ENCODE results near the gene GATM. TPM values are rescaled to one million over a fixed set of nuclear protein-coding genes. Genes with fewer than 3 reads are reported as not detected.

Gene GATM
- total RNA-seq, 3 donors from 2014 or later (not counting 1 experiment from before 2014, with no cell fraction given), result 1.3 to 2.1 (median 2.0) TPM

DNA sequence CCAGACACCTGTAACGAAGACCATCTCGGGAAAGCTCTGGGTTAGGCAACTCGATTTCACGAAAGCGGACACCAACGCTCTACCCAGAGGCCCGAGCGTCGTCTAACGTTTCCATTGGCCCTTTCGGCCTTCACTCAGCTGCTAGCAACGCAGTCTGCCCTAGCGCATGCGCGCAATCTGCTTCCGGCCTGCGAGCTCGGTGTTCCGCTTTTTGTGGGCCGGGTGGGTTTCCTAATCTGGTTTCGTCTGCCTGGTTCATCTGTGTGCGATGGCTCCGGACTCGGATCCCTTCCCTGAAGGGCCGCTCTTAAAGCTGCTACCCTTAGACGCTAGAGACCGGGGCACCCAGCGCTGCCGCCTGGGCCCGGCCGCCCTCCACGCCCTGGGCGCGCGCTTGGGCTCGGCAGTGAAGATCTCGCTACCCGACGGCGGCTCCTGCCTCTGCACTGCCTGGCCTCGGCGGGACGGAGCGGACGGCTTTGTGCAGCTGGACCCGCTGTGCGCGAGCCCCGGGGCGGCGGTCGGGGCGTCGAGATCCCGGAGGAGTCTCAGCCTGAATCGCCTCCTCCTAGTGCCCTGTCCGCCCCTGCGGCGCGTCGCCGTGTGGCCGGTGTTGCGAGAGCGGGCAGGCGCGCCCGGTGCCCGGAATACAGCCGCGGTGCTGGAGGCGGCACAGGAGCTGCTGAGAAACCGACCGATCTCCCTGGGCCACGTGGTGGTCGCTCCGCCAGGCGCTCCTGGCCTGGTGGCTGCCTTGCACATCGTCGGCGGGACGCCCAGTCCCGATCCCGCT is 24.0 kb upstream of the GATM start:
- H3K4me3 Mint-ChIP-seq, result peak overlapping the region; percentile 91
- under 1% methylated on average over 84 of the region's 84 CpGs for WGBS (ENCODE audit: insufficient coverage)
- DNase-seq, result peak; percentile 95 to 99
- peak overlapping the region; percentile 92 to 93 for H3K27ac Mint-ChIP-seq
- intact Hi-C loops (cut with micrococcal nuclease), result loop anchor here (1.0 to 2.0 kb wide), 4 partner anchors 56 to 202 kb away; partner anchors contain the start of gene BLOC1S6
- no peaks in the 10 kb centered on the region for H3K9me3 Mint-ChIP-seq
- Histone ChIP-seq H3K27me3 (ENCODE audit: control insufficient read depth, insufficient read depth, low read length) (no peaks in the 10 kb centered on the region), H3K9me3 (ENCODE audit: control insufficient read depth, insufficient read depth, low read length) (no peaks in the 10 kb centered on the region), H3K4me1 (ENCODE audit: control insufficient read depth, insufficient read depth, low read length) (peaks cover 15% of the 10 kb centered on the region), H3K36me3 (ENCODE audit: control insufficient read depth, insufficient read depth, low read length) (peaks cover 21% of the 10 kb centered on the region), H3K4me3 (ENCODE audit: low read length) (peak overlapping the region; percentile 70), H3K27ac (ENCODE audit: low read length) (peak overlapping the region; percentile 91)
- peak; percentile 87 to 96 (median 90) for ATAC-seq
- peaks cover 21 to 25% of the 10 kb centered on the region in 2 donors for H3K4me1 Mint-ChIP-seq
- H3K36me3 Mint-ChIP-seq, result peaks cover 8% of the 10 kb centered on the region
- TF ChIP-seq, protein P1, sequence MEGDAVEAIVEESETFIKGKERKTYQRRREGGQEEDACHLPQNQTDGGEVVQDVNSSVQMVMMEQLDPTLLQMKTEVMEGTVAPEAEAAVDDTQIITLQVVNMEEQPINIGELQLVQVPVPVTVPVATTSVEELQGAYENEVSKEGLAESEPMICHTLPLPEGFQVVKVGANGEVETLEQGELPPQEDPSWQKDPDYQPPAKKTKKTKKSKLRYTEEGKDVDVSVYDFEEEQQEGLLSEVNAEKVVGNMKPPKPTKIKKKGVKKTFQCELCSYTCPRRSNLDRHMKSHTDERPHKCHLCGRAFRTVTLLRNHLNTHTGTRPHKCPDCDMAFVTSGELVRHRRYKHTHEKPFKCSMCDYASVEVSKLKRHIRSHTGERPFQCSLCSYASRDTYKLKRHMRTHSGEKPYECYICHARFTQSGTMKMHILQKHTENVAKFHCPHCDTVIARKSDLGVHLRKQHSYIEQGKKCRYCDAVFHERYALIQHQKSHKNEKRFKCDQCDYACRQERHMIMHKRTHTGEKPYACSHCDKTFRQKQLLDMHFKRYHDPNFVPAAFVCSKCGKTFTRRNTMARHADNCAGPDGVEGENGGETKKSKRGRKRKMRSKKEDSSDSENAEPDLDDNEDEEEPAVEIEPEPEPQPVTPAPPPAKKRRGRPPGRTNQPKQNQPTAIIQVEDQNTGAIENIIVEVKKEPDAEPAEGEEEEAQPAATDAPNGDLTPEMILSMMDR (IDR thresholded peaks at IDR 0.05), result no peak
- H3K27me3 Mint-ChIP-seq (ENCODE audit: low read depth in 2 of 2), result no peaks in the 10 kb centered on the region

DNA sequence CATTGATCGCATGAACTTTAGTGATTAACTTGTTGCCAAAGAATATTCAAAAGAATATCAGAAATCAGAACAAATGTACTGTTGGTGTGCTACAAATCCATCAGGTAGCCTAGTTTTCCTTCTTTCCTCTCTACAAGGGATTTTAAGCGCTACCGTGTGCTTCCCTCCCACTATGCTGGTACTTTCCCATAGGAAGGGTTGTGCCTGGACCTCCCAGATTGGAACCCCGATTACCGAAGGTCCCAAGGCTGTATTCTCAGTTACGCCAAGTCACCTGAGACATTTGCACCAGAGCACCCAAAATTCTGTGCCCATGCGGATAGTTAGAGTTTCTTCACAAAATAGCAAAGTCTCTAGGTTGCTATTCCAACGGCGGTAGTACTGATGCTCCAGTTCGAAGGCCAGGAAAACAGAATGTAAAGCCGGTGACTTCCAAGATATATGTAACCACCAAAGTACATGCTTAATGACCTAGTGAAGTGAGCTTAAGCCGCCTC is 23.4 kb upstream of the GATM start:
- no peaks in the 10 kb centered on the region for H3K9me3 ChIP-seq (ENCODE audit: control insufficient read depth, insufficient read depth, low read length)
- peak in 1 of 3 donors; percentile 6 for ATAC-seq
- peaks cover 21 to 25% of the 10 kb centered on the region in 2 donors for H3K4me1 Mint-ChIP-seq
- DNase-seq, result no peak
- TF ChIP-seq, protein P1 (IDR thresholded peaks at IDR 0.05), result no peak
- intact Hi-C loops (cut with micrococcal nuclease), result loop anchor here (1.0 to 2.0 kb wide), 4 partner anchors 57 to 201 kb away; partner anchors contain the start of gene BLOC1S6
- H3K4me3 ChIP-seq (ENCODE audit: low read length), result peak overlapping the region; percentile 70
- no peaks in the 10 kb centered on the region for H3K9me3 Mint-ChIP-seq
- peaks cover 15% of the 10 kb centered on the region for H3K4me1 ChIP-seq (ENCODE audit: control insufficient read depth, insufficient read depth, low read length)
- peak overlapping the region; percentile 91 for H3K27ac ChIP-seq (ENCODE audit: low read length)
- peaks cover 3% of the 10 kb centered on the region for H3K36me3 Mint-ChIP-seq
- peak overlapping the region; percentile 92 to 93 for H3K27ac Mint-ChIP-seq
- peaks cover 15% of the 10 kb centered on the region for H3K36me3 ChIP-seq (ENCODE audit: control insufficient read depth, insufficient read depth, low read length)
- no peaks in the 10 kb centered on the region for H3K27me3 Mint-ChIP-seq (ENCODE audit: low read depth in 2 of 2)
- H3K4me3 Mint-ChIP-seq, result peak overlapping the region; percentile 91
- WGBS (ENCODE audit: insufficient coverage), result under 1% methylated on average over 12 of the region's 12 CpGs
- no peaks in the 10 kb centered on the region for H3K27me3 ChIP-seq (ENCODE audit: control insufficient read depth, insufficient read depth, low read length)

DNA sequence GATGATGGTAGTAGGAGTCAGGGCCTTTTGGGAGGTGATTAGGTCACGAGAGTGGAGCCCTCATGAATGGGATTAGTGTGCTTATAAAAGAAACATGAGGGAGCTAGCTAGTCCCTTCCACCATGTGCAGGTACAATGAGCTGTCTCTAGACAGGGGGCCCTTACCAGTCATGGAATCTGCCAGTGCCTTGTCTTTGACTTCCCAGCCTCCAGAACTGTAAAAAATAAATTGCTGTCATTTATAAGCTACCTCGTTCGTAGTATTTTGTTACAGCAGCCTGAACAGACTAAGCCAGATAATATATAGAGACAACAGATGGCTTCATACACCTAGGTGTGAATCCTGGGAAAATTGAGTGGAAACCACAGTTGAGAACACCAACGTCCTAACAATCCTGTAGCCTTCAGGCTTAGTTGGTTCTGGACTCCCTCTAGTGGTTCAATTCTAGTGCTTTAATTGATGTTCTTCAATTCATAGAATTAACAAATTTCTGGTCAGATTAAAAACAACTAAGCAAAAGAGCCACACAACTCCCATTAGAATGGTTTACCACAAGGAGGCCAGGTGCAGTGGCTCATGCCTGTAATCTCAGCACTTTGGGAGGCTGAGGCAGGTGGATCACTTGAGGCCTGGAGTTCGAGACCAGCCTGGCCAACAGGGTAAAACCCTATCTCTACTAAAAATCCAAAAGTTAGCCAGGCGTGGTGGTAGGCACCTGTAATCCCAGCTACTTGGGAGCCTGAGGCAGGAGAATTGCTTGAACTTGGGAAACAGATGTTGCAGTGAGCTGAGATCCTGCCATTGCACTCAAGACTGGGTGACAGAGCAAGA is 21.3 kb upstream of the GATM start:
- intact Hi-C loops (cut with micrococcal nuclease), result loop anchor here (1.0 kb wide), 3 partner anchors 92 to 273 kb away; no protein-coding TSS in a partner anchor

More for the DNA sequence above, 21.3 kb upstream of the GATM start:
- Mint-ChIP-seq H3K4me1 (peaks cover 18 to 21% of the 10 kb centered on the region in 2 donors), H3K36me3 (no peaks in the 10 kb centered on the region), H3K27me3 (ENCODE audit: low read depth in 2 of 2) (peaks cover 0 to 17% of the 10 kb centered on the region in 2 donors), H3K9me3 (no peaks in the 10 kb centered on the region), H3K27ac (no peak overlapping the region), H3K4me3 (no peak overlapping the region)
- TF ChIP-seq, protein P1 (IDR thresholded peaks at IDR 0.05), result peak; percentile 68
- DNase-seq, result peak in 1 of 2 donors; percentile 66
- WGBS (ENCODE audit: insufficient coverage), result 94% methylated on average over 3 of the region's 6 CpGs
- no peaks in the 10 kb centered on the region for H3K36me3 ChIP-seq (ENCODE audit: control insufficient read depth, insufficient read depth, low read length)
- peaks cover 15% of the 10 kb centered on the region for H3K4me1 ChIP-seq (ENCODE audit: control insufficient read depth, insufficient read depth, low read length)
- no peaks in the 10 kb centered on the region for H3K9me3 ChIP-seq (ENCODE audit: control insufficient read depth, insufficient read depth, low read length)
- no peaks in the 10 kb centered on the region for H3K27me3 ChIP-seq (ENCODE audit: control insufficient read depth, insufficient read depth, low read length)
- no peak overlapping the region for H3K27ac ChIP-seq (ENCODE audit: low read length)
- H3K4me3 ChIP-seq (ENCODE audit: low read length), result no peak overlapping the region
- ATAC-seq, result no peak

All from natural killer cell (primary cell).